ENCODE measurements around the gene CASTOR1. TPM values are rescaled to one million over a fixed set of nuclear protein-coding genes. Genes with fewer than 3 reads are reported as not detected.

The CASTOR1 gene
- total RNA-seq, 3 donors from 2014 or later = 15.5 to 26.6 (median 20.6) TPM

GRCh38 chr22:30285176-30285845 is 4.0 kb downstream of the CASTOR1 start:
- Histone ChIP-seq H3K4me1 (peaks cover 4 to 12% of the 10 kb centered on the region in 2 donors), H3K9me3 (no peaks in the 10 kb centered on the region), H3K27me3 (no peaks in the 10 kb centered on the region), H3K27ac (no peak overlapping the region), H3K36me3 (no peaks in the 10 kb centered on the region), H3K4me3 (no peak overlapping the region)
- DNase-seq (ENCODE audit: low spot score in 2 of 2) = no peak
- intact Hi-C loops (cut with DNase I; ENCODE audit: low total_unique reads) = no loop called here
- TF ChIP-seq CTCF (IDR thresholded peaks at IDR 0.05) = no peak
- TF ChIP-seq POLR2AphosphoS5 (IDR thresholded peaks at IDR 0.05) = no peak
- no peak for TF ChIP-seq POLR2A (IDR thresholded peaks at IDR 0.05)

DNA sequence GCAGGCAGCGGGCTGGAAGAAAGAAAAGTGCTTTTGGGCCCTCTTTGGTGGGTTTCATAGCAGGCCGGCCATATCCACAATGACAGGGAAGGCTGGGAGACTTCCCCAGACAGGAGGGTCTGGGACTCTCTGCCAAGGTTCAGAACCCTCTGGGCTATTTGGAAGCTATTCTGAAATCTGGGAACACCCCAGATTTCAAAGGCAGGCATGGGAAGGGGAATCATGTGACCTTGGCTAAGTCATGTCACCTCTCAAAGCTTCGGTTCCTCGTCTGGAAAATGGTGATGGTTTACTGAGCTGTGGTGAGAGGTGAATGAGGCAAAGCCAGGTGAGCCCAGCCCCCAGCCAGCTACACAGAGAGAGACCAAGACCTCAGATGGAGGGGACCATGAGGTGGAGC is 4.6 kb downstream of the CASTOR1 start:
- peaks cover 0 to 7% of the 10 kb centered on the region in 2 donors for H3K4me1 ChIP-seq
- intact Hi-C loops (cut with DNase I; ENCODE audit: low total_unique reads) = no loop called here
- no peak overlapping the region for H3K27ac ChIP-seq
- H3K4me3 ChIP-seq = no peak overlapping the region
- no peaks in the 10 kb centered on the region for H3K27me3 ChIP-seq
- DNase-seq (ENCODE audit: low spot score in 2 of 2) = no peak
- no peaks in the 10 kb centered on the region for H3K36me3 ChIP-seq
- H3K9me3 ChIP-seq = no peaks in the 10 kb centered on the region
- no peak for TF ChIP-seq POLR2AphosphoS5 (IDR thresholded peaks at IDR 0.05)
- no peak for TF ChIP-seq POLR2A (IDR thresholded peaks at IDR 0.05)
- no peak for TF ChIP-seq CTCF (IDR thresholded peaks at IDR 0.05)

DNA sequence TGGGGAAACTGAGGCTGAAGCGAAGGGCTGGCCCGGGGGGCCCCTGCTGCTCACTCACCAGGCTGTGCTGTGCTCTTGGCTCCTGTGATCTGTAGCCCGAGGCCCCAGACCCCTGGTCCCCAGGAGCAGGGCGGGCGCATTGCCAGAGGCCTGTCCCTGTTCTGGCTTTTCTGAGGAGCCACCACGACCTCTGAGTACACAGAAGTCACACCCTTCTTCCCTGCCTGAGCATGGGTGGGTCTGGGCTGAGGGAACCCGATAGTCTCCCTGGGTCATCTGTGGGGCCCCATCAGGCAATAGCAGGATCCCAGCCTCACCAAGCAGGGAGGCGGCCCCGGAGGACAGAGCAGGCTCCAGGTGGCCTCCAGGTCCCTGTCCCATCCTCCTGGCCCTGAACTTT is 5.1 kb downstream of the CASTOR1 start:
- no peak overlapping the region for H3K4me3 ChIP-seq
- no peaks in the 10 kb centered on the region for H3K27me3 ChIP-seq
- H3K27ac ChIP-seq = no peak overlapping the region
- H3K36me3 ChIP-seq = no peaks in the 10 kb centered on the region
- no peak for DNase-seq (ENCODE audit: low spot score in 2 of 2)
- intact Hi-C loops (cut with DNase I; ENCODE audit: low total_unique reads) = no loop called here
- TF ChIP-seq CTCF (IDR thresholded peaks at IDR 0.05) = no peak
- TF ChIP-seq POLR2AphosphoS5 (IDR thresholded peaks at IDR 0.05) = no peak
- TF ChIP-seq POLR2A (IDR thresholded peaks at IDR 0.05) = no peak
- peaks cover 0 to 7% of the 10 kb centered on the region in 2 donors for H3K4me1 ChIP-seq
- no peaks in the 10 kb centered on the region for H3K9me3 ChIP-seq

DNA sequence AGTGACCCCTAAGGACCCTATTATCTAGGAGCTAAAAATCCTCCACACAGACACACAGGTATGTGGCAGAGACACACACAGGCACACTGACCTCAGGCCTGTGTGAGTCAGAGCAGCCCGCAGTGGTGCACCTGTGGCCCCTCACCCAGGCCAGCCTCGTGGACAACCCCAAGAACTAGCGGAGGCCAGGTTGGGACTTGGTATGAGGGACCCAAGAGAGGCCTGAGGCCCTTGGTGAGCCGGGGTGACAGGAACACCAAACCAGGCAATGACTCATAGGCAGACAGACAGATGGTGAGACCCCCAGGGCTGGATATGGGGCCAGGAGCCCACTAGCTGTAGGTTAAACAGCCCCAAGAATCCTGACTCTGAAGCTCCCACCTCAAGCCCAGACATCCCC is 6.0 kb downstream of the CASTOR1 start:
- H3K4me1 ChIP-seq = peaks cover 0 to 5% of the 10 kb centered on the region in 2 donors
- H3K27me3 ChIP-seq = no peaks in the 10 kb centered on the region
- no peaks in the 10 kb centered on the region for H3K36me3 ChIP-seq
- TF ChIP-seq POLR2A (IDR thresholded peaks at IDR 0.05) (no peak), CTCF (IDR thresholded peaks at IDR 0.05) (no peak), POLR2AphosphoS5 (IDR thresholded peaks at IDR 0.05) (no peak)
- intact Hi-C loops (cut with DNase I; ENCODE audit: low total_unique reads) = loop anchor here (2.0 kb wide), 1 partner anchor 61 kb away; no protein-coding TSS in a partner anchor
- no peak for DNase-seq (ENCODE audit: low spot score in 2 of 2)
- H3K4me3 ChIP-seq = no peak overlapping the region
- no peaks in the 10 kb centered on the region for H3K9me3 ChIP-seq
- H3K27ac ChIP-seq = no peak overlapping the region

DNA sequence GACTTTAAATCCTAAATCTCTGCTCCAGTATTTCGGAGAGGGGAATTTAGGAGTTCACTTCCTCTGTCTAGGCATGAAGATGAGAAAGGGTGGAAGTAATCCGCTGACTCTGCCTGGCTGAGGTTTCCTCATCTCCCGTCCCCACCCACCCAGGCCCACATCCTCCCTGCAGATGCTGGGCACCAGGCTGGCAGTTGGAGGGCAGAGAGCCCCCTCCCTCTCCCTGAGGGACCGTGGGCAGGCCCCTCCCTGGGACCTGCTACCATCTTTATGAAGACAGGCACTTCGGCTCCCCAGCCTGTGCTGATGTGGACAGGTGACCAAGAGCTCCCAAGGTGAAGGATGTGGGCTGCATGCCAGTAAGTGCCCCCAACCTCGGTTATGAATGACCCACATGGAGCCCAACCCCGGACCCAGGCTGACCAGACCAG is 6.7 kb downstream of the CASTOR1 start:
- no peaks in the 10 kb centered on the region for H3K27me3 ChIP-seq
- no peaks in the 10 kb centered on the region for H3K36me3 ChIP-seq
- no peaks in the 10 kb centered on the region for H3K9me3 ChIP-seq
- TF ChIP-seq POLR2AphosphoS5 (IDR thresholded peaks at IDR 0.05) (no peak), POLR2A (IDR thresholded peaks at IDR 0.05) (no peak), CTCF (IDR thresholded peaks at IDR 0.05) (no peak)
- H3K4me1 ChIP-seq = no peaks in the 10 kb centered on the region
- intact Hi-C loops (cut with DNase I; ENCODE audit: low total_unique reads) = loop anchor here (2.0 kb wide), 1 partner anchor 62 kb away; no protein-coding TSS in a partner anchor
- DNase-seq (ENCODE audit: low spot score in 2 of 2) = no peak
- no peak overlapping the region for H3K4me3 ChIP-seq
- H3K27ac ChIP-seq = no peak overlapping the region

All from breast epithelium (tissue), 4 donors.